Astrocyte of the cerebellum (primary cell): ENCODE results near the gene KLLN.
"Not testable (repeated sequence)": the region's sequence is repeated elsewhere in the genome, so short reads cannot be mapped to it uniquely, and the experiment has no call there.

Source experiments
- DNase-seq: peaks from one replicate; pipeline ENCODE4 v3.0.0-alpha.2; 2011; ENCODE audit warnings: low read depth
- H3K4me3 ChIP-seq: 2 replicates; pipeline ENCODE4 v1.5.1; 2011; ENCODE audit warnings: mild to moderate bottlenecking, low read depth, low read length, moderate library complexity
- CTCF ChIP-seq: IDR thresholded peaks from 2 replicates; pipeline ENCODE4 v1.5.1; 2012; ENCODE audit warnings: low read length, low read depth, moderate library complexity, mild to moderate bottlenecking; ENCODE audit errors: missing control alignments
- in situ Hi-C: cut with HindIII; loops from 2 replicates; pipeline ENCODE4 v1.10.0; 2017; ENCODE audit warnings: low sequenced_read_pairs

The KLLN gene

GRCh38 chr10:87886635-87887034 is 23.3 kb upstream of the KLLN start:
- H3K4me3 ChIP-seq: no peak overlapping the region
- no peak for DNase-seq
- in situ Hi-C loops: no loop called here
- TF ChIP-seq CTCF: no peak

- H3K4me3 ChIP-seq: no peak overlapping the region
- no peak for TF ChIP-seq CTCF
- no peak for DNase-seq
- in situ Hi-C loops: no loop called here
These were observed 19.4 kb upstream of the KLLN start for GRCh38 chr10:87882555-87883294.

DNA sequence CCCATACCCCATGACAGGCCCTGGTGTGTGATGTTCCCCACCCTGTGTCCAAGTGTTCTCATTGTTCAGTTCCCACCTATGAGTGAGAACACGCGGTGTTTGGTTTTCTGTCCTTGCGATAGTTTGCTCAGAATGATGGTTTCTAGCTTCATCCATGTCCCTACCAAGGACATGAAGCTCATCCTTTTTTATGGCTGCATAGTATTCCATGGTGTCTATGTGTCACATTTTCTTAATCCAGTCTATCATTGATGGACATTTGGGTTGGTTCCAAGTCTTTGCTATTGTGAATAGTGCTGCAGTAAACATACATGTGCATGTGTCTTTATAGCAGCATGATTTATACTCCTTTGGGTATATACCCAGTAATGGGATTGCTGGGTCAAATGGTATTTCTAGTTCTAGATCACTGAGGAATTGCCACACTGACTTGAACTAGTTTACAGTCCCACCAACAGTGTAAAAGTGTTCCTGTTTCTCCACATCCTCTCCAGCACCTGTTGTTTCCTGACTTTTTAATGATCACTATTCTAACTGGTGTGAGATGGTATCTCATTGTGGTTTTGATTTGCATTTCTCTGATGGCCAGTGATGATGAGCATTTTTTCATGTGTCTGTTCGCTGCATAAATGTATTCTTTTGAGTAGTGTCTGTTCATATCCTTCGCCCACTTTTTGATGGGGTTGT is 18.2 kb upstream of the KLLN start:
- H3K4me3 ChIP-seq, in situ Hi-C loops, DNase-seq: not testable (repeated sequence)

DNA sequence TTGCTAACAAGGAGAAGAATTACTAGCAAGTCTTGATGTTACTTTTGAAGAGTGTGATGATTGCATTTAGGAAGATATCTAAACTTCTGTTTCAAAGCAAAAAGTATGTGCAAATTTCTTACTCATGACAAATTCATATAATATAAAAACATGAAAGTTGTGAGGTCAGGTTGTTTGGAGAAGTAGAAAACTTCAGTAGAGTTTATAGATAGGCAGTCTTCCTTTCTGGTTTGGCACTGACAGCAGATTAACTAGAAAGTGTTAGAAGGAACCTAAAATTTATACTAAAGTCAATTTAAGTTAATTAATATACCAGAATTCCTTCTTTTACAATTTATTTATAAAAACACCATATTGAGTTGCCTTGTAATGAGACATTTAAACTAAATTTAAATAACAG is 17.0 kb upstream of the KLLN start:
- TF ChIP-seq CTCF: no peak

GRCh38 chr10:87878664-87879459 is 15.5 kb upstream of the KLLN start:
- no peak for TF ChIP-seq CTCF
- DNase-seq: no peak
- no peak overlapping the region for H3K4me3 ChIP-seq
- in situ Hi-C loops: loop anchor here (5.0 kb wide), 1 partner anchor 38 kb away; no protein-coding TSS in a partner anchor

More for the DNA sequence above, 17.0 kb upstream of the KLLN start:
- in situ Hi-C loops: no loop called here
- no peak for DNase-seq
- H3K4me3 ChIP-seq: no peak overlapping the region

GRCh38 chr10:87875929-87876571 is 12.7 kb upstream of the KLLN start:
- no peak overlapping the region for H3K4me3 ChIP-seq
- no peak for DNase-seq
- no peak for TF ChIP-seq CTCF
- in situ Hi-C loops: loop anchor here (5.0 kb wide), 1 partner anchor 41 kb away; no protein-coding TSS in a partner anchor
